Mucosa of descending colon (tissue), 3 donors: ENCODE data around the gene XKR8. TPM values are rescaled to one million over a fixed set of nuclear protein-coding genes. Genes with fewer than 3 reads are reported as not detected.

Experiments
- ATAC-seq: fragments of 200-7000 bp; cut with Tn5 transposase; one replicate; pipeline ENCODE4 v1.9.1; 2020; ENCODE audit warnings: mild to moderate bottlenecking, moderate library complexity
- DNase-seq, 3 donors: peaks; one replicate each; pipeline ENCODE4 v3.0.0-alpha.2; 2020
- H3K36me3 ChIP-seq: fragments of 200-600 bp; one replicate; pipeline ENCODE4 v1.8.0; 2021; ENCODE audit warnings: low read depth, mild to moderate bottlenecking
- H3K4me1 ChIP-seq: fragments of 200-600 bp; one replicate; pipeline ENCODE4 v1.8.0; 2021; ENCODE audit warnings: low read depth, mild to moderate bottlenecking
- H3K4me3 ChIP-seq: fragments of 200-600 bp; one replicate; pipeline ENCODE4 v1.8.0; 2021; ENCODE audit warnings: mild to moderate bottlenecking
- H3K9me3 ChIP-seq: fragments of 200-600 bp; one replicate; pipeline ENCODE4 v1.8.0; 2021; ENCODE audit warnings: mild to moderate bottlenecking
- intact Hi-C, 2 donors: fragments of 100-400 bp; cut with DNase I in 1 of 2; cut with micrococcal nuclease in 1 of 2; formaldehyde crosslinking; loops; one replicate each; pipeline versions ENCODE4 v1.11.0 to v1.11.1; 2022; cut with DNase I, micrococcal nuclease
- total RNA-seq, 3 donors: library from RNA; stranded (reverse); fragmentation: NEBNext Ultra II Directional in 2 of 3; extraction: Animal tissue kit (Norgen Biotek cat#: 25700) in 2 of 3; gene quantifications; one replicate each; pipeline versions ENCODE4 v1.2.1 to v1.2.4, GENCODE V29; 2021 to 2023
- TF ChIP-seq, protein P1 (sequence below): fragments of 200-600 bp; IDR thresholded peaks from one replicate; pipeline ENCODE4 v1.8.0; 2022; ENCODE audit warnings: antibody characterized with exemption, mild to moderate bottlenecking
- donor health status: DM: no; HTN: no; CAD: no; lungs with moderate emphysema.
- donor health status: DM: no; HTN: no; CAD: no.
- donor health status: DM: no; HTN: yes; CAD: no.

The XKR8 gene
- total RNA-seq, 3 donors from 2014 or later, result 8.2 to 9.8 (median 9.1) TPM

DNA sequence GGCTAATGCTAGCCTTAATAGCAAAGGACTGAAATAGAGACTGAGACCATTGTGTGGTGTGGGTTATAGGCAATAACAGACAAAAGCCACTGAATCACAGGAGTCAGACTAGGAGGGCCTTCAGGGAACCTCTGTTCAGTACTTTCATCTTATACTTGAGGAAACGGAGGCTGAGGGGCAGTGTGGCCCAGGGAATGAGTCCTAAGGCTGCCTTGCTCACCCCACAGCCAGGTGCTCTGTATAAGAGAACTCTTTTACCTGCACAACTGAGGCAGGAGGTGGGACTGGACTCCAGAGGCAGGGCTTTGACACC lies 22.3 kb upstream of the XKR8 start:
- Histone ChIP-seq H3K4me1 (peaks cover 4% of the 10 kb centered on the region), H3K9me3 (no peaks in the 10 kb centered on the region), H3K36me3 (no peaks in the 10 kb centered on the region), H3K4me3 (no peak overlapping the region)
- no peak for ATAC-seq
- TF ChIP-seq, protein P1, sequence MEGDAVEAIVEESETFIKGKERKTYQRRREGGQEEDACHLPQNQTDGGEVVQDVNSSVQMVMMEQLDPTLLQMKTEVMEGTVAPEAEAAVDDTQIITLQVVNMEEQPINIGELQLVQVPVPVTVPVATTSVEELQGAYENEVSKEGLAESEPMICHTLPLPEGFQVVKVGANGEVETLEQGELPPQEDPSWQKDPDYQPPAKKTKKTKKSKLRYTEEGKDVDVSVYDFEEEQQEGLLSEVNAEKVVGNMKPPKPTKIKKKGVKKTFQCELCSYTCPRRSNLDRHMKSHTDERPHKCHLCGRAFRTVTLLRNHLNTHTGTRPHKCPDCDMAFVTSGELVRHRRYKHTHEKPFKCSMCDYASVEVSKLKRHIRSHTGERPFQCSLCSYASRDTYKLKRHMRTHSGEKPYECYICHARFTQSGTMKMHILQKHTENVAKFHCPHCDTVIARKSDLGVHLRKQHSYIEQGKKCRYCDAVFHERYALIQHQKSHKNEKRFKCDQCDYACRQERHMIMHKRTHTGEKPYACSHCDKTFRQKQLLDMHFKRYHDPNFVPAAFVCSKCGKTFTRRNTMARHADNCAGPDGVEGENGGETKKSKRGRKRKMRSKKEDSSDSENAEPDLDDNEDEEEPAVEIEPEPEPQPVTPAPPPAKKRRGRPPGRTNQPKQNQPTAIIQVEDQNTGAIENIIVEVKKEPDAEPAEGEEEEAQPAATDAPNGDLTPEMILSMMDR, result no peak
- peak in 1 of 3 donors; percentile 4 for DNase-seq
- intact Hi-C loops, result no loop called here

DNA sequence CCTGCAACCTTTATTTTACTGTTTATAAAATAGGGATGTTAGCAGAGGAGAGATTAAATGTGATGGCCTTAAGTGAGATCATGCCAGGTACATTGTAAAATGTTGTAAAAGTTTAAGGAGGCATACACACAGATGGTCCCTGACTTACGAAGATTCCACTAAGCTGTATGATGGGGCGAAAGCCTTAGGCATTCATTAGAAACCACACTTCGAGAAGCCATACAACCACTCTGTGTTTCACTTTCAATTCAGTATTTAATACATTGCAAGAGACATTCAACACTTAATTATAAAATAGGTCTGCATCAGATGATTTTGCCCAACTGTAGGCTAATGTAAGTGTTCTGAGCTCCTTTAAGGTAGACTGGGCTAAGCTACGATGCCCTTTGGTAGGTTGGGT lies 21.3 kb upstream of the XKR8 start:
- Histone ChIP-seq H3K4me1 (peaks cover 4% of the 10 kb centered on the region), H3K9me3 (no peaks in the 10 kb centered on the region), H3K36me3 (no peaks in the 10 kb centered on the region), H3K4me3 (no peak overlapping the region)
- ATAC-seq, result no peak
- TF ChIP-seq, protein P1, result no peak
- intact Hi-C loops, result no loop called here
- no peak for DNase-seq

DNA sequence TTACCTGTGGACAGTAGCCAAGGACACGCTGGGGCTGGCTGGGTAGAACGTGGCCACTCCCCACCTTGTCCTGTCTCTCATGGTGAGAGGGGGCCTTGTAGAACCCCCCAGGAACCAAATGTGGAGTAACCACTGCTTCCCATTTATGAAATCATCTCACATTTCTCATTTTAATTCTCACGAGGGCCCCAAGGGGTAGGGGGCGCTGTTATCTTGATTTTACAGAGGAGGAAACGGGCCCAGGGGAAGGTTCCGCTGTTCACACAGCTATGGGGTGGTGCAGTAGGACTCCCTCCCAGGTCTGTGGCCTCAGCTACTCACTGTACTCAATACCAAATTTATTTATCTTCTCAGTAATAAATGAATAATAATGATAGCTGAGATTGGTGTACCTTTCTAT lies 19.5 kb upstream of the XKR8 start:
- peak; percentile 62 for ATAC-seq
- H3K4me1 ChIP-seq, result peaks cover 4% of the 10 kb centered on the region

DNA sequence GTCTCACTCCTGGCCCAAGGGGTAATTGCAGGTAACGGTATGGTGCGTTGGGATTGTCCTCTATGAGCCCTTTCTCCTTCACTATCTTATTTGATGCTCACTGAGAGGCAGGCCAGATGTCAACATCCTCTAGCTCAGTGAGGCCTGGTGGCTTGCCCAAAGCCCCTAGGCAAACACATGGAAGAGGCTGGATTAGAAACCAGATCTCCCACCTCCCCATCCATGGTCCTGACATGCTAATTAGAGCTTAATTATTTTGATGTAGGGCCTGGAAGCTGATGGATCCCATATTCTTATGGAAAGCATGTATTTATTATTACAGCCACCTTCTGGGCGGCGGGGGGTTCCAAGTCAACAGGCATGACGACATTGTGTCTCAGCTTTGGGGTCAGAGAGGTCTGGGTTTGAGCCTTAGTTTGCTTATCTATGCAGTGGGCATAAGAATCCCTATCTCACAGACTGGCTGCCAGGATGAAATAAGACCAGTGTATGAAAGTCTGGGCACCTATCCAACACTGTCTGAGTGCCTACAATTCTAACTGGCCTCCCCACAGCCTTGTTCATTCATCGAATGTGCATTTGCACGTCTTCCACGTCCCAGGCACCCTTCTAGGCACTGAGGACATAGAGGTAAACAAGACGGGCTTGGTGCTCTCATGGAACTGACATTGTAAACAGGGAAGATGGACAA lies 18.8 kb upstream of the XKR8 start:
- H3K4me3 ChIP-seq, result no peak overlapping the region
- TF ChIP-seq, protein P1, result no peak
- H3K4me1 ChIP-seq, result no peaks in the 10 kb centered on the region
- no peak for ATAC-seq
- H3K9me3 ChIP-seq, result no peaks in the 10 kb centered on the region
- intact Hi-C loops, result no loop called here
- no peaks in the 10 kb centered on the region for H3K36me3 ChIP-seq
- DNase-seq, result peak in 1 of 3 donors; percentile 4

More for the DNA sequence above, 19.5 kb upstream of the XKR8 start:
- intact Hi-C loops, result no loop called here
- no peaks in the 10 kb centered on the region for H3K9me3 ChIP-seq
- no peaks in the 10 kb centered on the region for H3K36me3 ChIP-seq
- TF ChIP-seq, protein P1, result no peak
- DNase-seq, result peak in 2 of 3 donors; percentile 51 to 77
- H3K4me3 ChIP-seq, result no peak overlapping the region

DNA sequence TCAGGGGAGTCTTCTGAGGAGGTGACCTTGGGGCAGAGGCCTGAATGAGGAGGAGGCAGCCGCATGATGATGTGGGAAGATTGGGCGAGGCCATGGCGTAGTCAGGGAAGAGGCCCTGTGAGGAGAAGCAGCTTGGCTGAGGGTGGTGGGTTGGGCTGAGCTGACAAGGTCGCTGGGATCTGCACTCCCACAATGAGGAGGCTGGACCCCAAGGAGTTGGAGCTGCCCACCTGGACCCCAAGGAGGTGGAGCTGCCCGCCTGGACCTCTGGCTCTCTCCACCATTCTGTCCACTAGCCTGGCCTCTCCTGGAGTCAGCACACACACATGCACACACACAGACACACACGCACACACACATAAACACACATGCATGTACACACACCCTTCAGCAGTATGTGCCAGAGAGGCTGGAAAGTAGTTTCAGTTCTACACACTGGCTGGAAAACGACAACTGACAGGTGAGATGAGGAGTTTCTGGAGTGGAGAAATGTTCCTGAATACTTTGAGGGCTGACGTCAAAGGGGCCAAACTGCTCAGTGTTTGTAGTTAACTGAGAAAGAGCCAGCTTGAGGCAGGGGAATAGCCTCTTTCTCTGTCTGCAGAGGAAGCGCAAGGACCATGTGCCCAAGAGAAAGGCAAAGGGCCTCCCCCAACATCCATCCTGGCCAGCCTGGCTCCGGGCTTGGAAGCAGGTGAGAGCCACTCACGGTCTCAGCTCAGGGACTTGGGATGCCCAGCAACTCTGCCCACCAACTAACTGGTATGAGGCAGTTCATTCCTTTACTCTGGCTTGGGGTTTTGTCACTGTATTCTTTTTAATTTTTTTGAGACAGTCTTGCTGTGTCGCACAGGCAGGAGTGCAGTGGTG lies 17.9 kb upstream of the XKR8 start:
- TF ChIP-seq, protein P1, result no peak
- Histone ChIP-seq H3K9me3 (no peaks in the 10 kb centered on the region), H3K4me1 (no peaks in the 10 kb centered on the region), H3K4me3 (no peak overlapping the region), H3K36me3 (no peaks in the 10 kb centered on the region)
- DNase-seq (peak in 1 of 3 donors; percentile 40), ATAC-seq (no peak)
- intact Hi-C loops, result no loop called here
